D341Med (cell line): Measurements from ENCODE around the gene COG6.

ENCODE experiments used
- DNase-seq: peaks from one replicate; pipeline ENCODE4 v3.0.0; 2012; ENCODE audit warnings: low spot score

Gene COG6

DNA sequence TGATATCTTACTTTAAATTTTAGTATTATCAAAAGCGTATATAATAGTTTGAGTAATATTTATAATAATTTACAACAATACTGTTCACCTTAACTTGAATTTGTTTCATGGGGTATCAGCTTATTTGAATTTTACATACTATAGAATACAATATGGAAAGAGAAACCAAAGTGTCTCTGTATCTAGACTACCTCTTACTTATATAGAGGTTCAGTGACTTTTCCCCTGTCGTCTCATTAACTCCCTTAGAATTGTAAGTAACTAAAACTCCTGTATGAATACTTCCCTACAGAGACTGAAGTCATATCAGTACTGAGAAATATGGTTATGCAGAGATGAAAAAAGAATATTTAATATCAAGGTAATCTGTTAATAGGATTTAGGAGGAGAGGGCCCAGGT lies 26.8 kb downstream of the COG6 start:
- DNase-seq, result peak; percentile 29

DNA sequence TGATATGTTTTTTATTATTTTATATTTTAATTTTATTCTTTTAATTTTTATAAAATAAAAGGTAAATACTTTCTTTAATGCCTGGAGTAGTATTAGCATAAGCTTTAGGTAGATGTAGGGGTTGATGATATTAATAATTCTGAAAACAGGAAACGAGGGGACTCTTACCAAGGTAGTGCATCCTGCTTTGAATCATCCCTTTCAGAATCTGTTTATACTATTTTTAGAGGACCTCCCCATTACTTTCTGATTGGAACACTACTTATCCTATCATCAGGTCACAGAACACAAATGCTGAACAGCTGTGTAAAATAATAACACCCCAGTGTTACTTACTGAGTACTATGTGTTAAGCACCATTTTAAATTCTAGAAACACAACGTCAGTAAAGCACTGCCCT lies 27.3 kb downstream of the COG6 start:
- no peak for DNase-seq

DNA sequence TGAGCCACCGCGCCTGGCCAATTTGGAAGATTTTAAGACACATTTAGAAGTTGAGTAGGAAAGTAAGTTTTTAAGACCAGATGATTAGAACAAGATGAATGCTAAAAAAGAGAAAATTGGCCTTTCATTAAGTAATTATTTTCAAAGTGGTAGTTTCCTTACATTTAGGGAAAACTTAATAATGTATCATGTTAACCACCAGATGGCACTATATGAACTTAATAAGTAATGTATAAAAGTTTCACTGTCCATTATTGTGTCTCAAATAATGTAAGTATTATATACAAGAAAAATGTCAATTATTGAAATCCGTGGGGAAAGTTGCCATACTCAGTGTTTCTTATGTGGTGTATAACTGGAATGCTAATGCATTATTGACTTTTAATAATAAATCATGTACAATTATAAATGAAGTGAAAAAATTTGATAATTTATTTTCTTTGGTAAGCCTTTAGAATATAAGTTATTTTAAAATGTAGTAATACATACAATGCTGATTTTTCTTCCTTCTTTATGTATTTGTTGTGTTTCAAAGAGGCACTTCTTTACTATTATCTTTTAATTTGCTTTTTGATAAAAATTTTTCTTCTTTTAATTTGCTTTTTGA lies 29.2 kb downstream of the COG6 start:
- no peak for DNase-seq

DNA sequence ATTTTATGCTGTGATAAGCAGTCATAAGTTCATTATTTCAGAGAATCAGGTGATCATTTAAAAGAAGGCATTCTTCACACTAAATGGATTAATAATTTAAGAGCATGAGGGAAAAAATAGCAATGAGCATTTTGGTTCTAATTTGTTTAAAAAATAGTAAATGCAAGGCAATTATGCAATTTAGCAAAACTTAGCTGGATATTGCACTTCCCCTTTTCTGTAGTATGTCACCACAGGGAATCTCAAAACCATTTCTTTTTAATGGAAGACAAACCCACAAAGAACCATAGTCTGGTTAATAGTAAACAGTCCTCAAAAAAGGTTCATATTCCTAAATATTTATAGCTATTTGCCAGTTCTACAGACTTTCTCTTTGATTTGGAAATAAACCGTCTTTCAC lies 30.2 kb downstream of the COG6 start:
- no peak for DNase-seq

DNA sequence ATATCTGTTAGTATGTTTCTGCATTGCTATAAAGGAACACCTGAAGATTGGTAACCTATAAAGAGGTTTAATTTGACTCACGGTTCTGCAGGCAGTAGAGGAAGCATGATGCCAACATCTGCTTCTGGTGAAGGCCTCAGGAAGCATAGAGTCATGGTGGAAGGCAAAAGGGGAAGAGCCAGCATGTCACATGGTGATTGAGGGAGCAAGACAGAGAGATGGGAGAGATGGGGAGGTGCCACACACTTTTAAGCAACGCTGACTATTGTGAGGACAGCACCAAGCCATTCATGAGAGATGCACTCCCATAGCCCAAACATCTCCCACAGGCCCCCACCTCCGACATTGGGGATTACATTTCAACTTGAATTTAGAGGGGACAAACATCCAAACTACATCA lies 32.8 kb downstream of the COG6 start:
- no peak for DNase-seq

DNA sequence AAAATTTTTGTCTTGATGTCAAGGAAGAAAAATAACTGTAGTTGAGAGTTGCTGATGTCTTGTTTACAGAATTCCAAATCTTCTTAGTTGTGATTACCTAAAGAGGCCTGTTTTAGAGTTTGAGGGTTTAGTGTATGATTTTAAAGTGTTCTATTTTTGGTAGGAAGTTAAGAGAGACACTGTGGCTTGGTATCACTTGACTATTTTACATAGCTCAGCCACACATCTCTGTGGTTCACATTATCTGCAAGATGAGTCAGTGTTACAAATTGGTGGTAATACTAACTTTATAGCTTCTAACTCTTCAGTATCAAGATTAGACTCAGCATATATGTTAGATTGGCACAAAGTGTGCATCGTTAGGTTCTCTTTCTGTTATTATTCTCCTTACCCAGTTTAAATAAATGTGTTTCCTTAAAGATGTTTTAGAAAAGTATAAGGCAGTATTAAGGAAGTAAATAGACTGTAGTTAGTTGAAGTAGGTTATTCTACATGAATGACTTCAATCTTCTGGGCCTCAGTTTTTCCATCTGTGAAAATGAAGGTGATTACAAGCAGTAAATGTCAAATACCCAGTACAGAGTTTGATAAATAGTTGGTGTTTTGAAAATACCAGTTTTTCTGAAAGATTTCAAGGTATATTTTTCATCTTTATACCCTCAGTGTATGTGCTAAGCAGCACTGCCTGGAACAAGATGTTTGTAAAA lies 33.4 kb downstream of the COG6 start:
- no peak for DNase-seq

DNA sequence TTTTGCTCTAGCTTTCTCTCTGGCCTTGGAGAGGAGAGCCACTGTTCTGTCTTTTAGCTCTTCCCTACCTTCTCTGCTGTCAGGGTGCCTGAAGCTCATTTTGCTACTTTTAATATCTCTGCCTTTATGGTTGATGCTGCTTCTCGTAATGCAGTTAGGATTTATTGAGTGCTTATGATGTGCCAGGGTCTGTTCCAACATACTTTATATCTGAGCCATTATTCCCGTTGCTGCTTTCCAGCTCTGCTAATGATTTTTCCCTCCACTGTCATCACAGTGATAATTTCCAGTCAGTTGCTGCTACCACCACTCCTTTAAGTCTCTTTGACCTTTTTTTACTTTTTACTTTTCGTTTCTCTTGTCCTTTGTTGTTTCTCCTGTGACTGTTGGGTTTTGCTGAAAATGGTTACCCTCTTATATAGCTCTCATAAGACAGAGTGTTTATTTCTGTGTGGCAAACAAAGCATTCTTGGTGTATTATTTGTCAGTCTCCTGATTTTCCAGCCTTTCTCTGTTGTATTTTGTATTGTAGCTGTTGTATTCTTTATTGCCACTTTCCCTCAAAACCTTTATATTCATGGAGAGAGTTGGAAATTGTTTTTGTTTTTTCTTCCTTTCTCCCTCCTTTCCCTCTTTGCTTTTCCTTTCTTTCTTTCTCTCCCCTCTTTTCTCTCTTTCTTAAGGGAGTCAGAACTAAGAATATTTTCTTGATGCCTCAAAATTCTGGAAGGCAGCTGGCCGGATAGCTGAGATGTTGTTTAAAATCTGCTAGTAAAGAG lies 37.4 kb downstream of the COG6 start:
- no peak for DNase-seq

DNA sequence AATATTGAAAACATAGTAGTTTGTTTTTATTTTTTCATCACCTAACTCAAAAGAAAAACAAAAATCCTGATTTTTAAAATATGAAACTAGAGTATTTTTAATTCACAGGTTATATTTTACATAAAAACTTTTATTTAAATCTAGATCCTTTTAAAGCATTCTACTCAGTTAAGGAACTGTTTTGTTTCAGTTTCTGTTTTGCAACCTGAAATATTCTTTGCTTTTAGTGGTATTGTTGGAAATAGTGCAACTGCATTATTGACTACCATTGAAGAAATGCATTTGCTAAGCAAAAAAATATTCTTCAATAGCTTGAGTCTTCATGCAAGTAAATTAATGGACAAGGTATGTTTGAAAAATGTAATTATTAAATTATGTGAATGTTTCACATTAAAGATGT lies 43.8 kb downstream of the COG6 start:
- DNase-seq, result no peak

DNA sequence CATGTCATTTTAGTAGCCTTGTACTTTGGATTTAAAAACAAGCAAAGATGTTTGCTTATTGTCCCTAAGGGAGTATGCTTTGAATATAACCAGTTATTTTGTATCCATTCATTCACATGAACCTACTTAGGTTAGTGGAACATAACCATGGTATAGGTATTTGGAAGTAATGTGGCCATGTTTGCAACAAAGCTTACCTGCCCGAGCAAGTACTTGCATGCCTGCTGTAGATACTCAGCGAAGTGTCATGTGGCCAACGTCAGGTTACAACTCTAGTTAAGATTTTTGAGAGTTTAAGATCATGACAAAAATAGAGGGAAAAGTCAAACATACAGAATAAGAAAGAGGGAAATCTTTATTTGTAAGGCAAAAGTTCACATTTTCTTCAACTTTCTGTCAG lies 57.2 kb downstream of the COG6 start:
- no peak for DNase-seq

DNA sequence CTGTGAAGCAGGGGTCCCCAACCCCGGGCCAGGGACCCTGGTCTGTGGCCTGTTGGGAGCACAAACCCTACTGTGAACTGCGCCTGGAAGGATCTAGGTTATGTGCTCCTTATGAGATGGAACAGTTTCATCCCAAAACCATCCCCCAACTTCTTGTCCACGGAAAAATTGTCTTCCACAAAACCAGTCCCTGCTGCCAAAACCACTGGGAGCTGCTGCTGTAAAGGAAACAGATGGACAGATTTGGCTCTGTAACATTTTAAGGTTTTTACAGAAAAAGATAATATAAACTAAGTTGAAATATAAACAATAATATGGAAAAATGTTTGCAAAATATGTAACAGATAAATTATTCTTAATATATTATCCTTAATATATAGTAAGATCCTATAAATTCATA lies 73.7 kb downstream of the COG6 start:
- DNase-seq, result no peak

DNA sequence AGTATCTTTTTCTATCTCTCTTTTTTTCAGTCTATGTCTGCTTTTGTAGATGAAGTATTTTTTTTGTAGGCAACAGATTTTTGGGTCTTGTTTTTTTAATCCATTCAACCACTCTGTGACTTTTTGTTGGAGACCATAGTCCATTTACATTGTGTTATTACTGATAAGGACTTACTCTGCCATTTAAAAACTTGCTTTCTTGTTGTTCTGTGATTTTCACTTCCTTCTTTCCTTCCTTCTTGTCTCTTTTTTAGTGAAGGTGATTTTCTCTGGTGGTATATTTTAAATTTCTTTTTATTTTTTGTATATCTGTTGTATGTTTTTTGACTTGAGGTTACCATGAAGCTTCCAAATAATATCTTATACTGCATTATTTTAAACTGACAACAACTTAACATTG lies 79.5 kb downstream of the COG6 start:
- no peak for DNase-seq

DNA sequence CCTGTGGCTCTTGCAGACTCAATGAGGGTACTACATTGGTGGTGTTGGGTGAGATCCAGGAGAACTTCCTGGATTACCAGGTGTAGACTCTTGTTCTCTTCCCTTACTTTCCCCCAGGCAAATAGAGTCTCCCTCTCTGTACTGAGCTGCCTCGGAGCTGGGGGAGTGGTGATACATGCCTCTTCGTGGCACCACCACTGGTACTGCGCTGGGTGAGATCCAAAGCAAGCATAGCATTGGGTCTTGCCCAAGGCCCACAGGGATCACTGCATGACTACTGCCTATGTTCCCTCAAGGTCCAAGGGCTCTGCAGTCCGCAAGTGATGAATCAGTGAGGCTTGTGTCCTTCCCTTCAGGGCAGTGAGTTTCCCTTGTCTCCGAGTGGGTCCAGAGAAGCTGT lies 81.6 kb downstream of the COG6 start:
- no peak for DNase-seq

DNA sequence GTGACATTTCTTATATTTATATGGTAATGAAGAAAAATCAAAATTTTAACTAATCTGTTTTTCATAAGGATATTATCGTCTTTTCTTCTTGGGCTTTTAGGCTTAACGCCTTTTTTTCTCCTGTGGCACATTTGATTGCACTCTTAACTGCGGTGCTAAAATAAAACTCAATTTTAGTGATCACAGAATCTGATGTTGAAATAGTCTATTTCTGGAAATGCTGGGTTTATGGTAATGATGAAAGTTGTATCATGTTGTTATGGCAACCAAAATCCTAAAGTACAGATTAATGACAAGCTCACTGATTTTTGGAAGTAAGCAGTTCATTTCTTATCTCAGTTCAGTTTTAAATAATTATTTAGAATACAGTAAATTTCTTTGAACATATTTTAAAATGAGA lies 85.3 kb downstream of the COG6 start:
- DNase-seq, result no peak

DNA sequence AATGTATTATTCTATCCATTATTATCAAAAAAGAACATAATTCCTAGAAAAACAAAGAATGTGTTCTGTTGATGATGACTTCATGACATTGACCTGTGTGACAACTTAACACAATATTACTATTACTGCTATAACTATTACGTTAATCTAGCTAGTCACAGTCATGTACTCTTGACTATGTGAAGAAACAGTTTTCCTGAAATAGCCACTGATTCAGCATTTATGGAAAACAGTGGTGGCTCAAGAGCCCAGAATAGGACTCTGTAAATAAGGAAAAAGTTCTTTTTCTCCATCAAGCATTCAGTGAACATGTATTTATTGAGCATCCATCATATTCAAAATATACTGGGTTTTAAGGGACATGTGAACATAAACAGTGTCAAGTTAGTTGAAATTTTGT lies 93.5 kb downstream of the COG6 start:
- no peak for DNase-seq

DNA sequence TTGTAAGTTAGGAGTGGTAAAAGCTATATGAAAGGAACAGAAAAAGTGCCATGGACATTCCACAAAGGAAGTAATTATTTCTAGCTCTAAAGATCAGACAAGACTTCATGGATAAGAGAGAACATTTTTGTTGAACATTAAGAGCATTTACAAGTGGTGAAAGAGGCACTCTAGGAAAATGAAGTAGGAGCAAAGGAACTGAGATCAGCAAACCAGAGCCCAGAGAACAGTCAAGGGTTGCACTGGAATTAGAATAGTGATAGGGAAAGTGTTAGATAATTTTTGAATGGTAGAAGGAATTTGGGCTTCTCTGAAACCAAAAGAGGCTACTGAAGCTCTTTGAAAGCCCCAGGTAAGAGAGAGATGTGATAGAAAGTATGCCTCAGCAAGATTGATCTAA lies 94.1 kb downstream of the COG6 start:
- no peak for DNase-seq

DNA sequence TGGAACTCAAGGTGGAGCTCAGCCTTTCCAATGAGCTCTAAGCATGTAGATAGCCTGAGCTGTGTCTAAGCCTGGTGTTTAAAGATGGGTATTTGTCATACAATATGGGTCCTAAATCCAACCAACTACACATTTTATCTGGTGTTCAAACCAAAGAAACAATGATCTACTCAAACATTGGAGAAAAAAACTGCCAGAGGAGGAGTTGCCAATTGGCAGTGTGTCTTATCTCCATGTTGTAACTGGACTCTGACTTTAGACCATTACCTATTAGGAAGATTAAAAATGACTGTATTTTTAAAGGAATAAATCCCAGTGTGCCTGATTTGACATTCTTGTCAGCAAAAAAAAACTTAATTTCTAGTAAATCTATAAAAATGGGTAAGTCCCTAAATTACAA lies 96.3 kb downstream of the COG6 start:
- DNase-seq, result no peak

DNA sequence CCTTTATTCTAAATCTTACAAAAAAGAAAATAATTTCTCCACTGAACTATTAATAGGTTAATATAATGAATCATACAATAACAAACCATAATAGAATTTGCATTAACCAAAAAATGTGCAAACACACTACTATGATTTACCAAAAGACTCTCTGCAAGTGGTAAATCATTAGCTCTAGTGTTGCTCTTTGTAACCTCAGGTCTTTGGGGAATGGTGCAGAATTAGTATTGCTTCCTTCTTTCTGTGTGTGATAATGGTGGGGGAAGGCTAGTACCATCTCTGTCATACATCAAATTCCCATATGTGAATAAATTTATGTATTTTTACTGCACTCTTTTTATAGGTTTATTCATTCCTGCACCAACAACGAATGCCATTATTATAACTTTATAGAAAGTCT lies 105.1 kb downstream of the COG6 start:
- DNase-seq, result no peak

DNA sequence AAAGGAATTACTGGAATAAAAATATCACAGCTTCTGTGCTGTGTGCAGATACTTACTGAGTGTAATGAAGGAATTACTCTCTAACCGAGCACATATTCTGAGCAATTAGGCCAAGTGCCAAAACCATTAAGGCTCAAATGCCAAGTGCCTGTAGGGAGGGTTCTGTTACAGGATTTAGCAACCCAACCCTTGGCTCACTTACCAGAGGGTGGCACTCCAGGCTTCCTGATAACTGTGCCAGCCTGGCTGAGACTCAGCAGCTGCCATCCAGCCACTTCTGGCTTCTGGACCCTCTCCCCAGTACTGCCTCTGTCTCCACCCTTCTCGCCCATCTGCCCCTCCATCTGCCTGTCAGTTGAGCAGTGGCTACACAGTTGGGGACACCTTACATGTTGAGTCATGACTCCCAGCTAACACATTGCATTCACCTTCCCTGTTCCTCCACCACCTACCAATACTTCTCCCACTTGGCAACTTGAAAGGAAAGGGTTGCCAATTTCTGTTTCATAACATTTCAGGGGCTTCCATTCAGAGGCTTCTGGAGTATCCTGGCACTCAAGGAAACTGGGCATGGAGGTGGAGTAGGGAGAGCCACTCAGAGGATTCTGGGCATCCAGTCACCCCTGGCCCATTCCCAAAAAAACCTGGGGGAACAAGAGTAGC lies 110.5 kb downstream of the COG6 start:
- peak; percentile 74 for DNase-seq

DNA sequence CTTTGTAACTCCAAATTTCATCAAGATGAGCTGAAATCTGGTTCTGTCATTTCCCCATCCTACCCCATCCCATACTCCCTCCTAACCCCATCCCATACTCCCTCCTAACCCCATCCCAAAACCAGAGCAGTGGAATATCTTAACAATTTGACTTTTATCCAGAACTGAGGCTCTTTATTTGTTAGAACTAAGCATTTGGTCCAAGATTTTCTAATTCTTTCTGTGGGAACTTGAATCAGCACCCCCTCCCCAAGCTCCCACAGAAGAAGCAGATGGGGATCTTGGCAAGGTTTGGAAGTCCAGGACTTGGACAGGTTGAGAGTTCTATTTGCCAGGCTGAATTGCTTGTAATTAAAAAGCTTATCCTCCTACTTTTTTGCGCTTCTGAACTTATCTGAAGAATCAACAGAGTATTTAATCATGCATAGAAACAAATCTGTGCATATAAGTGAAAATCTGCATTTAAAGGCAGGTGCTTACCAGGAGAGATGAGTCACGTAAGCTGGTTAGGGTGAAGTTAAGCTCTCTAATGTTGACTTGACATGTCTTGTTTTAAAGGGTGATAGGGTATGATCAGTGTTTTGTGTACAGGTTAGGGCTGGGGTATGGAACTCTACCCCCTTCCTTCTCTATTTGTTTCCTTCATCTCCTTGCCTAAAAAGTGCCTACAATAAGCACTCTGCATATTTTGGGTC lies 111.1 kb downstream of the COG6 start:
- no peak for DNase-seq

DNA sequence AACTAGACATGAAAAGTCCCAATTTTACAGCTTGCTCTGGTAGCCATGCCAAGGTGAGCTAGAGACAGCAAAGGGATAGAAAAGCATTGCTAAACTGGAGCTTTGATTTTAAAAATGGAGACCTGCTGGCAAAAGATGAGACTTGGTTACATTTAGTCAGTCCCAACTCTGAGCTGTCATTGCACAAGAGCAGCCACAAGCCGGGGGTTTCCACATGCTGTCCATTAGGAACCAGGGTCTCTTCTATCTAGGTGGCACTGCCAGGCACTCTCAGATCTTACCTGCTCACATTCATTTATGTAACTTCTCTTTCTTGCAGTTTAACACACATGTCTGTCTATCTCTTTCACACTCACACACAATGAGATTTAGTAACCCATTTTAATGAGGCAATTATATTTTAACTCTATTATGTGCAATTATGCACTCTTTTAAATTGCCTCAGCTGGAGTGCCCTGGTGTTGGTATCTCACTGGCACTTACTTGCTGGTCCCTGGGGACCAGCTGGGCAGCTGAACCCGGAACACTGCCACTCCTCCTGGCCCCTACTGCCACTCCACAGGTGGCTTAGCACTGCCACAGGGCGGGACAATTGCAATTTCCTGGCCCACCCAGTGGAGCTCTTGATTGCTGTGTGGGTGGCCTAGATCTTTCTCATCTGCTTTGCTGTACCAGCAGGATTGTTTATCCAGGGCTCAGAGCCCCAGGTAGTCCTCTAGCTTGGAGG lies 112.5 kb downstream of the COG6 start:
- no peak for DNase-seq

DNA sequence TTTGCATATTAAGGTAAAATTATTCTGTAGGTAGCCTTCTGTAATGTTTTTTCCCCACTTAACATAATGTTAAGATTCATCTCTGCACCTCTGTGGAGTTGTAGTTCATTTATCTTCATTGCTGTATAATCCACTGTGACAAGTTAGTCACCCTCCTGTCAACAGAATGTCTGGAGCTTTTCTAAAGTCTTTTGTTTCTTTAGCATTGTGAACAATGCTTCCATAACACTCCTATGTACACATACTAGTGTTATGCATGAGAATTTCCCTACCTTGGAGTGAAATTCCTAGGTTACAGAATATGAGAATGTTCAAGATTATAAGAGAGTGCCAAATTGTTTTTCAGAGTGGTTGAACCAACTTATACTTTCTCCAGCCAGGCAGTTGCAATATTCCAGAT lies 113.5 kb downstream of the COG6 start:
- no peak for DNase-seq
